GM21526 (cell line): ENCODE data around the gene ZNF638.

ENCODE experiments used
- ATAC-seq: cut with Tn5 transposase; IDR thresholded peaks from one replicate; pipeline ENCODE4 v1.9.1; 2021; ENCODE audit warnings: moderate library complexity; ENCODE audit not compliant: unreplicated experiment, low FRiP score

ZNF638 gene

DNA sequence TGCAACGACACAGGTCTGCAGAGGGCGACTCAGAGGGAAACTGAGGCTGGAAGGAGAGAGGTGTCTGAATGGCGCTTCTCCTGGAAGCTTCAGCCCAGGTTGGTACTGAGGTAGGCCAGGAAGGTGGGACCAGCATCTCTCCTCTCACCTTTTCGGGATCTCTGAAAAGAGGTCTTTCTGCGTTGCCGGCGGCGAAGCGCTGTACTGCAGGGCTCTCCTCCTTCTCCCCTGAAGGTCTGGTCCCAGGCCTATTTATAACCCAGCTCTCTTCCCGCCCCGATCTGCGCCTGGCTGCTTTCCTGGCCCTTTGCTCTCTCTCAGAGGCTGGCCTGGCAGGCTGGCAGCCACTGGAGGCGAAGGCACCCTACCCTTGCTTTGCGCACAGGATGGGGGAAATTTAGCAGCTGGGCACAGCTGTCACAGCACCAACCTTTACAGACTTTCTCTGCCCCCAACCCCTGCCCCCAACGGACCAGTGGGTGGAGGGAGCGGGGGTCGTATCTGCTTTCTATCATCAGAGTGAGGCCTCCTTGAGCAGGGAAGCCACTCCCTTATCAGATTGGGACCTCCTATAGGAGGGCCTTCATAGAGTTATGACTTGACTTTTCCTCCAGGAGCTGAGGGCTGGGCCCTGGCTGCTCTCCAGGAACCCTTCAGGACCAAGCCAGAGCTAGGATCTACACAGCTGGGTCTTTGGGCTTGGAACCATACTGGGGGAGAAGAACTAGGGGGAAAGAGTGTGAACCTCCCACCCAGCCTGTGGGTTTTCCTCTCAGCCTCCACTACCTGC is 122.8 kb downstream of the ZNF638 start:
- ATAC-seq = no peak

GRCh38 chr2:71455011-71455740 is 123.6 kb downstream of the ZNF638 start:
- ATAC-seq = no peak

DNA sequence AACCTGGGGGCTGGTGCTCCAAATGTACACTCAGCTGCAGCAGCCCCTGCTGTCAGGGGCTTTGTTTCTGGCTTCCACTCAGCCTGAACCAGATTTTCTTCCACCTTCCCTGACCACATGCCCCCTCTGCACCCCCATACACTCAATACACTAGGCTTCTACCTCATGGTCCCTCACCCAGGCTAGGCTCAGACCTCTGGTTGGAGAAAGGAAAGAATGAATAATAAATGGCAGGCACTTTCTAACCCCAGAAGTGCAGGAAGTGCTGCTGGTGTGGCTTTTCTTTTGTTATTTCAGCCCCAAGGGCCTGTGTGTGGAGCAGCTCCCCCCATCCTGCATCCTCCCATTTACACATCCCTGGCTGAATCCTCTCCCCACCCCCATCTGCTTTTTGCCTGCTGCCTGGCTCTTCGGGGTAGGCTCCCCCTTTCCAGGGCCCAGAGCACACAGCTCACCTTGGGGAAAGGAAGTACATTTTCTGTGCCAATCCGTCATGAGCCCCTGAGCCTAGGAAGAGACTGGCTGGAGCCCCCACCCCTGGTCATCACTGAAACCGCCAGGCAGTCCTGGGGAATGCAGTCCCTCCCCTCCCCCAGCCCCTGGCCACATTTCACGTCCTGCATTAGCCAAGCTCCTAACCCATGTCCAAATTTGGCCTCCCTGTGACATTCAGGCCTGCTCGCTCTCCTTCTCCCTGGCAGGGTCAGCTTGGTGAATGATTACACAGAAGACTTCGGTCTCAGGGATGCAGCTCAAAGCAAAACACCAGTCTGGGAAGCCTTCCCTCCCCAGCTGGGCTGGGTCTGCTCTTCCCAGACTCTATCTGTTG is 124.4 kb downstream of the ZNF638 start:
- no peak for ATAC-seq

GRCh38 chr2:71456617-71457016 is 125.0 kb downstream of the ZNF638 start:
- ATAC-seq = no peak

- no peak for ATAC-seq
Measured at GRCh38 chr2:71457123-71457915, 125.7 kb downstream of the ZNF638 start.

GRCh38 chr2:71457923-71458322 is 126.3 kb downstream of the ZNF638 start:
- ATAC-seq = no peak

DNA sequence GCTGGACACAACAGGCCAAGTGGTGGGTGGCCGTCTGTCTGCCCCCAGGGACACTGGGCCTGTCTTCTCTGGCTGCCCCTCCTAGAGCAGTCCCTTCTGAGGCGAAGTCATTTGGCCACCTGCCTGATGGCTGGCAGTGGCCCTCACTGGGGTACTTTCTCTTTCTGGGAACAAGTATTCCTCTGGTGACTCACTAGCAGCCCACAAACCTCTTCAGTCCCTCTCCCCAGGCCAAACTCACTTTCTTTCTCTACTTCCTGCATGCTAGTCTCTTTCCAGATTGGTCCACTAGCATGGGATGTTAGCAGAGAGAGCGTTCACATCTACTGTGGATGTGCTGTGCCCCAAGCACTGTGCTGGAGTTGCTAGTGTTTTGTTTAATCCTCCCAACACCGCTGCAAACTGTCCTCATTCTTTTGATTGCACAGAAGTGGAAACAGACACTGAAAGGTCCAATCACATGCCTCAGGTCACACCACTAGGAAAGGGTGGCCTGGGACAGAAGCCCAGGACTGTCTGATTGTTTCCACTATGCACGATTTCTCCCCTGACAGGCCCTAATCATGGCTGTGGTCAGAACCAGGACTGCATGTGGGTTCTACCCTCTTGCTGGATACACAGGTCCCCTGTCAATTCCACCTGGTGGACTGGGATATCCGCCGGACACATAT is 127.0 kb downstream of the ZNF638 start:
- no peak for ATAC-seq

DNA sequence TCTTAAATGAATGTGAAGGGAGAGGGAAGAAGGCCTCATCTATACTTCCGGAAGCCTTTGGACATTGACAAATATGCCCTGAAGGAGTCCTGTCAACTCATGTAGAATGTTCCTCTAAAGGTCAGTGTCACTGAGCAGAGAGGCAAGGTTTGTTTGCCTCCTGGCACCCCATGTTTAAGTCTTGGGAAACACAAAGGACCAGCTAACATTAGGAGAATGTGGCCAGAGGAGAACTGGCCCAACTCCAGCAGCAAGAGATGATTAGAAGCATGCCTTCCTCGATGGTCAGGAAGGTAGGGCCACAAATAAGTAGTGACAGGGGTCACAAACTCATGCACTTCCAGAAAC is 127.5 kb downstream of the ZNF638 start:
- no peak for ATAC-seq

DNA sequence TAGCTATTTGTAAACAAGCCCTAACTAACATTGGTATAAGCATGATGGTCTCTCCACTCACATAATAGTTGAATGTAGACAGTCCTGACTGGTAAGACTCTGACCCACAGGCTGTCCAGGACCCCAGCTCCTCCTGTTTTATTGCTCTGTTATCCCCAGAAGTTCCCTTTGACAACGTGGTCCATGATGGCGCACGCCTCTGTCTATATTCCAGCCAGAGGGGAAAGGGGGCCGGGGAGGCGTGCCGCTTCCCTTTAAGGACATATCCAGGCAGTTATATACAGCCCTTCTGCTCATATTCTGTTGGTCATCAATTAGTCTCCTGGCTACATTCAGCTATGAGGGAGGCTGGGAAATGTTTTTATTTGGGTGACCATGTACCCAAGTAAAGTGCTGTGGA is 128.5 kb downstream of the ZNF638 start:
- no peak for ATAC-seq

DNA sequence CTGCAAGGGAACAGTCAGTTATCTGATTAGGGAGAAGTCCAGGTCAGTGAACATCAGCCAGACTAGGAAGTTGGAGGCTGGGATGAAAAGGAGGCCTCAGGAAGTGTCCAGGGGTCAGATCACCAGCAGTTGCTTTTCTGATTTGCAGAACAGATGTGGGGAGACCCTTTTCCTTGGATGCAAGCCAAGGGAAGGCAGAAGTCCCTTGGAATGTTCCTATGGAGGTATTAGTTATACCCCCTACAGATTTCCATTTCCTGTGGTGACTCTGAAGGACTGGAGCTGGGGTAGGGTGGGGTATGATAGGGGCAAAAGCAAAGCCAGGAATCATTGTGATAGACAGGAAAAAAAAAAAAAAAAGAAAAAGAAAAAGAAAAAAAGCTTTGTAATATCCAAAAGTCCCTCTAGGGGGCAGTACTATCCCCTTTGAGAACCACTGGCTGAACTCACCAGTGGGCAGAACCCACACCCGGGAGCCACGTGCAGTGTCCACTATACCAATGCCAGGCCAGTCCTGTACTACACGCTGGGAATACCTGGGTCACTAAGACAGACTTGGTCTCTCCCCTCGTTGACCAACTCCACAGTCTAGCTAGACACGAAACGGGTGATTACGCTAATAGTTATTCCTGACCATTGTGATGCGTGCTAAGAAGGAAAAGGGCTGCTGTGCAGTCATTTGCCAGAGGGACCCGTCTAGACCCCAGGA is 129.2 kb downstream of the ZNF638 start:
- no peak for ATAC-seq

DNA sequence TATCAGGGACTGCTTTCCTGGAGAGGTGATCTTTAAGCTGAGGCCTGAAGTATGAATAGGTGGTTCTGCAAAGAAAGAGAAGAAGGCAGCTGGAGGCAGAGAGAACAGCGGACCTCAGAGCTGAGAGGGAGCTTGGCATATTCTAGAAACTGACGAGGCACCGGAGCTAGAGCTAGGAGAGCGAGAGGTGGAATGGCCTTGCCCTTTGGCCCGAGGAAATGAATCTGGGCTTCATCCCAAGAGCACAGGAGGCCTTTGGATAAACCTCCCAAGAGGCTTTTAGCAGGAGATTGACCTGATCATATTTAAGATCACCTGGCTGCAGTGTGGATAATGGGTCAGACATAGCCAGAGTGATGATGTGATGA is 129.7 kb downstream of the ZNF638 start:
- ATAC-seq = no peak

DNA sequence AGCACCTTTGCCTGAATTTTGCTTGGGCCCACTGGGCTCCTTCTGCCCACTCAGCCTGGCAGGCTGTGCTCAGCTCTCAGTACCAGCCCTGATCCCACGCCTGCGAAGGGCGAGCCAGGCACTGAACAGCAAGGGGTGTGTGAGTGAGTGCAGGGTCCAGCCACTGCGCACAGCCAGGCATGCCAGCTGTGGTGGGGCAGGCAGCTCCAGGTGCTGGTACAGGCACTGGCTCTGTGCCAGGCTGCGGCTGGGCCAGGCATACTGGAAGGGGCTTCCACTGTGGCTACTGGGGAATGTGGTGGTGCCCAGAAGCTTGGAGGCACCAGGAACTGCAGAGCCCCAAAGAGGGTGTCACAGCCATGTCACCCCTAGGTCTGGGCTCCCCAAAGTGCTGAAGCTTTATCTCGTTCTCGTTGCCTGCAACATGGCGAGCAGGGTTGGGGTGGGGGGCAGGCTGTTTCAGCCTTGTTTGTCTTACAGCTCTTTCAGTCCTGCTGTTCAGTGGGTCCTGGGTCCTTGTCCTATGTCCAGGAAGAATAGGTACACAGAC is 130.5 kb downstream of the ZNF638 start:
- ATAC-seq = no peak

GRCh38 chr2:71462641-71463341 is 131.2 kb downstream of the ZNF638 start:
- no peak for ATAC-seq

DNA sequence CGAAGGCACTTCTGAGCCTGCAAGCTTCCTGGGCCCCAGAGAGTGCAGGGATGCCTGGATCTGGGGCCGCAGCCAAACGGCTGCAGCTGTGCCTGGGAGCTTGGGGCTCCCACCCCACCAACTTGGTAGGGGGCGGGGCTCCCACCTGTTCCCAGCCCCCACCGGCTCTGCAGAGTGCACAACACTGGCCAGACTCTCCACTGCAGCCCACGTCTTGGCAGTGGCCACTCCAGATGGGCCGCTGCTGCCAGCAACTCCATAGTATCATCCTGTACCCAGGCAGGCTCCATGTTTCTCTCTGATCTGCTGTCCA is 131.7 kb downstream of the ZNF638 start:
- ATAC-seq = no peak

GRCh38 chr2:71464389-71464788 is 132.8 kb downstream of the ZNF638 start:
- no peak for ATAC-seq

DNA sequence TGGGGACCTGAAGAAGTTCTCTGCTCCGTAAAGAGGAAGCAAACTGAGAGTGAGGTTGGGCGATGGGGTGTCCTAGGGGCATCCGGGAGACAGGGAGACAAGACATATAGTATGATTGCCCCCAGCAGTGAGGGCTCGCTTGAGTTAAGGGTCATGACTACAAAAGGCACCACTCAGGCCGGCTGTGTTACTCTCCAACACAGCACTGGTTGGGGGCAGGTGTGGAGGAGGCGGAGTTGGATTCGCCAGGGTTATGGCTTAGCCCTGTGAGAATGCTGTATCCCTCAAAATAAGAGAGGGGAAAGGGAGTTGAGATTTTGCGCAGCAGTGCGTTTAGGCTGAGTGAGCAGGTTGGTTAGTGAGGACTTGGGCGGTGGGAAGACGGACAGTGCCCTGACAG is 133.8 kb downstream of the ZNF638 start:
- no peak for ATAC-seq

GRCh38 chr2:71465961-71466300 is 134.3 kb downstream of the ZNF638 start:
- no peak for ATAC-seq

DNA sequence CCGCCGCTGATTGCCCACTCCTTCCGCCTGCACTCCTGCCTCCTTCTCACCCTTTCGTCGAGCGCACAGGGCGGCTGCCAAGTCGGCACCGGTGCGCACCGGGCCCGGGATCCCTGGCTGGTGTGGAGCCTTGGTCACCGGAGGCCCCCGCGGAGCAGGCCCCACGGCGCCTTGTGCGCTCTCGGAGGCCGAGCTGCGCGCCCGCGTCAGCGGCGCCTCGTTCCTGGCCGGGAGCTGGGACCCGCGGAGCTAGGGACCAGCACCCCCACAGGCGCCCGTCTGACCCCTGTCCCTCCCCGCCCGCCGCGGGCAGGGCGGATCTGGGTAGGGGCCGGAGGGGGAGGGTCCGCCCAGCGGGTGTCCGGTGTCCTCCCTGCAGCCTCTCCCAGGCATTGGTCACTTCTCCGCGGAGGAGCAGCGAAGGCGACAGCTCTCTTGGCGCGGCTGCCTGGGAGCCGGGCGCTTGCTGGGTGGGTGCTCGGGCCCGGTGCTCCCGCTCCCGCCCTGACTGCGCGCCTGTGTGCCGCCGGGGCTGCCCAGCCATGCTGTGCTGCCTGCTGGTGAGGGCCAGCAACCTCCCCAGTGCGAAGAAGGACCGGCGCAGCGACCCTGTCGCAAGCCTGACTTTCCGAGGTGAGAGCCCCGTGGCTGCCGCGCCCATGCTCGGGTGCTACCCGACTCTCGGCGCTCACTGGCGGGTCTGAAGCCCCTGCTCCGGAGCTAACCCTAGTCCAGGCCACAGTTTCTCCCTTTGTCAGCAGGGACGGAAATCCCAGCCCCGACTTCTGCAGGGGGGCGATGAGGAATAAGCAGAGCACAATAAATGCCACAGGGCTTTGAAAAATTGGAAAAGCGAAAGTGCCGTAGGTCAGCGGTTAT is 135.0 kb downstream of the ZNF638 start:
- no peak for ATAC-seq
